Coronary artery (tissue), 2 donors: ENCODE measurements around the gene MBOAT1.

Source experiments
- DNase-seq: peaks from one replicate; pipeline ENCODE4 v3.0.0-alpha.2; 2017; ENCODE audit warnings: low spot score
- H3K27ac ChIP-seq, 2 donors: fragments of 200-600 bp; sonication (generic); one replicate each; pipeline ENCODE4 v1.5.1; 2016 to 2019
- H3K4me3 ChIP-seq: fragments of 200-600 bp; sonication (generic); 2 replicates; pipeline ENCODE4 v1.5.1; 2016; ENCODE audit warnings: mild to moderate bottlenecking, moderate library complexity
- CTCF ChIP-seq: fragments of 200-600 bp; sonication (generic); IDR thresholded peaks from one replicate; pipeline ENCODE4 v1.5.1; 2019; ENCODE audit warnings: antibody characterized with exemption

Gene MBOAT1

GRCh38 chr6:20233007-20233730, 20.9 kb upstream of the MBOAT1 start:
- no peak for DNase-seq
- Histone ChIP-seq H3K27ac (no peak overlapping the region), H3K4me3 (no peak overlapping the region)
- TF ChIP-seq CTCF = no peak

GRCh38 chr6:20232188-20232587, 19.9 kb upstream of the MBOAT1 start:
- H3K27ac ChIP-seq = no peak overlapping the region
- H3K4me3 ChIP-seq = no peak overlapping the region
- DNase-seq = no peak
- TF ChIP-seq CTCF = no peak

GRCh38 chr6:20230401-20231119, 18.3 kb upstream of the MBOAT1 start:
- Histone ChIP-seq H3K27ac (no peak overlapping the region), H3K4me3 (no peak overlapping the region)
- no peak for TF ChIP-seq CTCF
- no peak for DNase-seq

- no peak for TF ChIP-seq CTCF
- H3K27ac ChIP-seq = no peak overlapping the region
- no peak for DNase-seq
- H3K4me3 ChIP-seq = no peak overlapping the region
Observed at GRCh38 chr6:20229881-20230280, 17.6 kb upstream of the MBOAT1 start.

GRCh38 chr6:20227350-20227749, 15.1 kb upstream of the MBOAT1 start:
- no peak for DNase-seq
- H3K4me3 ChIP-seq = no peak overlapping the region
- no peak overlapping the region for H3K27ac ChIP-seq
- TF ChIP-seq CTCF = no peak

- DNase-seq = no peak
- TF ChIP-seq CTCF = no peak
- no peak overlapping the region for H3K4me3 ChIP-seq
- no peak overlapping the region for H3K27ac ChIP-seq
Observed at GRCh38 chr6:20223141-20223540, 10.9 kb upstream of the MBOAT1 start.

- Histone ChIP-seq H3K27ac (no peak overlapping the region), H3K4me3 (no peak overlapping the region)
- no peak for TF ChIP-seq CTCF
- DNase-seq = no peak
Observed at GRCh38 chr6:20221421-20221820, 9.2 kb upstream of the MBOAT1 start.
